NCI-H2196 (cell line): ENCODE measurements around the gene SSC5D.

Source experiments
- DNase-seq: peaks from one replicate; lab custom pipeline; 2025; ENCODE audit not compliant: unreplicated experiment; lab: John Stamatoyannopoulos, UW

SSC5D gene

DNA sequence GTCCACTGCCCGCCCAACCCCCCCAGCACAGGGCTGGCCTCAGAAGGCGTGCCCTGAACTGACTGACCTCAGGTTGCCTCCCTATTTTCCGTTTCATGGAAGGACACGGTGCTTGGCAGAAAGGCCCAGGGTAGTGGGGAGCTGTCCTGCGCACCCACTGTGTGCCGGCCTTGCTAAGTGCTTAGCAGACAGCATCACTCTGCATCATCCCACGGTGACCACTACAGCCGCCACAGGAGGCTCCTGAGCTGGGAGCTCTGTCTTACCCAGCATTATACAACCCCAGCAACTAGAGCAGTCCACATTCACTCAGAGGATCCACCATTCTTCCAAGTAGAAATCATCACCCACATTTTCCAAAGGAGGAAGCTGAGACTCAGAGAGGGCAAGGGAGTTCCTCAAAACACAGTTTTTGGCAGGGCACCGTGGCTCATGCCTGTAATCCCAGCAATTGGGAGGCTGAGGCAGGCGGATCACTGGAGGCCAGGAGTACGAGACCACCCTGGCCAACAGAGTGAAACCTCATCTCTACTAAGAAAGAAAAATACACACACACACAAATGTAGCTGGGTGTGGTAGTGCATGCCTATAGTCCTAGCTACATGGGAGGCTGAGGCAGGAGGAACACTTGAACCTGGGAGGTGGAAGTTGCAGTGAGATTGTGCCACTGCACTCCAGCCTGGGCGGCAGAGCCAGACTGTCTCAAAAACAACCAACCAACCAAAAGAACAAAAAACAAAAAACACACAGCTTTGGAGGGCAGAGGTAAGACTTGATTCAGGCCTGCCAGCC is 47.1 kb downstream of the SSC5D start:
- DNase-seq, result no peak

DNA sequence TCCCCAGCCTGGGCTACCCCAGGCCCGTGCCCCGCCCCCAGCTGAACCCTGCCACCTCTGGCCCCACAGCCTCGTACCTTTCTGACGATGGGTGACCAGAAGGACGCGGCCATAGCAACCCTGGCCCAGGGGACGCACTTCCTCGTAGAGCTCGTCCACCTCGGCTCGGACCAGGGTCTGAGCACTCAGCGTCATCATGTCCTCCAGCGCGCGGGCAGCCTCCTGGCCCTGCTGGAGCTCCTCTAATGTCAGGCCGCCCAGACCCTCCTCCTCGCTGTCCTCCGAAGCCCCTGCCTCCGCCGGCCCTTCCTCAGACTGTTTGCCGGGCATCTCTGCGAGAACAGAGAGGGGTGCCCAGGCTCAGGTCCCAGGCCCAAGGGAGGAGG is 47.7 kb downstream of the SSC5D start:
- DNase-seq, result no peak

DNA sequence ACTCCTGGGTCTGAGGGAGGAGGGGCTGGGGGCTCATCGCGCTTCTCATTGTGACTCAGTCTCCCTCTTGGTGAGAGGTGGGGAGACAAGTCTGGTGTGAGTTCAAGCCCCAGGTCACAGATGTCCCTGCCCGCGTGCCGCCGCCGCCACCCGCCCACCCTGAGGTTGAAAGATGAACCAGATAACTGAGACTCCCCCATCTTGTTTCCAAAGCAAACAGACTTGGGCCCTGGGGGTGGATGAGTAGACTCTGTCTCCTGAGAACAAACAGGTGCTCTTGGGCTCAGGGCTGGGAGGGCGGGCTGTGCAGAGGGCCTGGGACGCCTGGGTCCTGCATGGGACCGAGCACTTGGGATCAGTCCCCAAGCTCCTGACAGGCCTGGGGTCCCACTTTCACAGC is 48.1 kb downstream of the SSC5D start:
- DNase-seq, result no peak

DNA sequence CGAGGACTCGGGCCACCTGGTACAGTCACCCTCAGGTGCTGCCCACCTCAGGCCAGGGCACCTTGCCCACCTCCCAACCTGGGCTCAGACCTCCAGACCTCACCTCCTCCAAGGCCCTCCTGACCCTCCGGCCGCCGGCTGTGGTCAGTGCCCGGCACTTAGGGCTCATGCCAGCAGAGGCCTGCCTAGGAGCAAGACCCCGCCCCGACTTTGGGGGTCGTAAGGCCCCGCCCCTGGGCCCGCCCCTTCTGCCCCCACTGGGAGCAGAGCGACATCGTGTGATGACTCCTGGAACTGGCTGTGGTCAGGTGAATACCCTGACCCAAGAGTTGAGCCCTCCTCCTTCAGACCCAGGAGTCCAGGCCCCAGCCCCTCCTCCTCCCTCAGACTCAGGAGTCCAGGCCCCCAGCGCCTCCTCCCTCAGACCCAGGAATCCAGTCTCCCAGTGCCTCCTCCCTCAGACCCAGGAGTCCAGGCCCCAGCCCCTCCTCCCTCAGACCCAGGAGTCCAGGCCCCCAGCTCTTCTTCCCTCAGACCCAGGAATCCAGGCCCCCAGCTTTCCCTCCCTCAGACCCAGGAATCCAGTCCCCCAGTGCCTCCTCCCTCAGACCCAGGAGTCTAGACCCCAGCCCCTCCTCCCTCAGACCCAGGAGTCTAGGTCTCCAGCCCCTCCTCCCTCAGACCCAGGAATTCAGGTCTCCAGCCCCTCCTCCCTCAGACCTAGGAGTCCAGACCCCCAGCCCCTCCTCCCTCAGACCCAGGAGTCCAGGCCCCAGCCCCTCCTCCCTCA is 48.9 kb downstream of the SSC5D start, which contains the start of gene SBK2:
TSS of gene SBK2 (minus strand) at position 183 of the 790 bp plus-strand sequence. CDS start 839 bp downstream, outside the sequence.
- no peak for DNase-seq

DNA sequence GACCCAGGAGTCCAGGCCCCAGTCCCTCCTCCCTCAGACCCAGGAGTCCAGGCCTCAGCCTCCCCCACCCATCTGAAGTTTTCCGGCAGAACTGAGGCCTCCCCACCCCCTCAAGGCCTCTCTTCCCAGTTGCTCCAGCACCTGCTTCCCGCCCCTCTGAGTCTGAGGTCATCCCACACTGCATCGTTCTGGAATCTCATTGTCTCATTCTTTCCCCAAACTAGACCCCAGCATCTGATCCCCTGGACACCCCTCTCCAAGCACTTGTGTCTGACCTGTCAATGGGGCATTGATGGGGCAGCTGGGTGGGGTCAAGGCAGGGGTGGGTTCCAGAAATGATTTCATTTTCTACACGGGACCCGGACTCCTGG is 49.5 kb downstream of the SSC5D start:
- no peak for DNase-seq

DNA sequence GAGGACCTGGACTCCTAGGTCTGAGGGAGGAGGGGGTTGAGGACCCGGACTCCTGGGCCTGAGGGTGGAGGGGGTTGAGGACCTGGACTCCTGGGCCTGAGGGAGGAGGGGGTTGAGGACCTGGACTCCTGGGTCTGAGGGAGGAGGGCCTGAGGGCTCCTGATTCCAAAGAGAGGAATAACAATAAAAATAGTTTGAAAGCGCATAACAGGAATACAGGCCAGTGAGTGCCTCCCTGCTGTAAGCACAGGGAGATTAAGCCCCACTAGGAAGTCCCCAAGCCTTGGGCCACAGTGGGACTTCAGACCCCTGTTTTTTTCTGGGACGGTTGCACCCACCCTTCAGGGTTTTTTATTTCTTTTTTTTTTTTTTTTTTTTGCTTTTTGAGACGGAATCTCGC is 49.9 kb downstream of the SSC5D start:
- DNase-seq, result no peak

DNA sequence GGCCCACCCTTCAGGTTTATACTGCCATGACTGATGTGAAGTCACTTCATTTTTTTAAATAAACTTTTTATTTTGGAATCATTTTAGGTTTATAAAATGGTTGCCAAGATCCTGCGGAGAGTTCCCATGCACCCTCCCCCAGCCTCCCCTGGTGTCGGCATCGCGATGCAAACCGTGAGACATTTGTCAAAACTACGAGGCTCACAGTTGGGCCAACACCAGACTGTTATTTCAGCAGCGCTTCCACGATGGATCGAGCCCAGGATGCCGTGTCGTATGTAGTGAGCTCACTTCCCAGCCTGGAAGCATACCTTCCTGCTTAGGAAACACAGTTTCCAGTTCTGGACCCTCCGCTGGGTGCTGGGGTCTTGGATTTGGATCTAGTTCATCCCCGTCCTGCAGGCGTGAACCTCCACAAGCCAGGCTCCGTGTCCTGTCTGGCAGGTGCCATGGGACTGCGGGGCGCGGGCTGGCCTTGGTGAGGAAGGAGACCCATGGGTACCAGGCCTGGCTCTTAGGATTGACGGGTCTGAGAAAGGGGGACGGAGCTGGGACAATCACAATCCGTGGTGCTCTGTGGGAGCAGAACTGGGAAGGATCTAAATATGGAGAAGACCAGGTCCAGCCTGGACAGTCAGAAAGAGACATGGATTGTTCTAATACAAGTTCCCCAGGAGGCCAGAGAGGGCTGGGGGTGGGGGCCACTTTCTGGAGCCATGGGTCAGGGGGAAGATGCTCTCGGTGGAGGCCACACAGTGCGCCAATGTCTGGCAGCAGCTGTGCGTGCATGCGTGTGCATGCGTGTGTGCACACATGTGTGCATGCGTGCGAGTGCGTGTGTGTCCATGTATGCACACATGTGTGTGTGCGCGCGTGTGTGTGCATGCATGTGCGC is 51.1 kb downstream of the SSC5D start:
- no peak for DNase-seq

DNA sequence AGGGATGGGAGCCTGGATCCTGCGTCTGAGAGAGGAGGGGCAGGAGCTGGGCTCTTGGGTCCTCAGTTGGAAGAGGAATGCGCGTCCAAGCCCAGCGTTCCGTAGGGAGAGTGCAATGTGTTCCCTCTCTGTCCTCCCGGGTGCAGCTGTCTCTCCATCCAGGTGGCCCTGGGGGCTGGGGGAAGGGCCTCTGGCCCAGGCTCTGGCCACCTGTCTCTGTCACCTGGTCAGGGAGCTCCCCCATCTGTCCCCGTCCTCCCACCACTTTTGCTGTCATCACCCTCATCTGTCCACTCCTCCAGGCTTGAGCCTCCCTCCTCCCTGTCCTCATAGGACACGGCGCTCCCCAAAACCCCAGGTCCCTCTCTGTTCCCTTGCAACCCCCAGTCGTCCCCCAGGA is 52.4 kb downstream of the SSC5D start:
- no peak for DNase-seq

DNA sequence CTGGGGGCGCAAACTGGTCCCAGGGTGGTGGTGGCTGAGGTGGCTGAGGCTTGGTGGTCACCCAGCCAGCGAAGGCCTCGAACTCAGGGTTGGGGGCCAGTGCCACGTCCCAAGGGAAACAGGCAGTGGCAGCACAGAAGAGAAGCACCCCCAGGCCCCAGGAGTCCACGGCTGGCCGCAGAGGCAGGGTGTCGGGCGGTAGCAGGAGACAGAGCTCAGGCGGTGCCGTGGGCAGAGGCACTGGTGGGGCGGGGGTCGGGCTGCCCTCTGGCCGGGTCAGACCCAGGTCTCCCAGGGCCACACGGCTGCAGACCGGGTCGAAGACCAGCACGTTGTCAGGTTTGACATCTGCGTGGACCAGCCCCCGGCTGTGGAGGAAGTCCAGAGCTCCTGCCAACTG is 52.9 kb downstream of the SSC5D start:
- DNase-seq, result no peak

DNA sequence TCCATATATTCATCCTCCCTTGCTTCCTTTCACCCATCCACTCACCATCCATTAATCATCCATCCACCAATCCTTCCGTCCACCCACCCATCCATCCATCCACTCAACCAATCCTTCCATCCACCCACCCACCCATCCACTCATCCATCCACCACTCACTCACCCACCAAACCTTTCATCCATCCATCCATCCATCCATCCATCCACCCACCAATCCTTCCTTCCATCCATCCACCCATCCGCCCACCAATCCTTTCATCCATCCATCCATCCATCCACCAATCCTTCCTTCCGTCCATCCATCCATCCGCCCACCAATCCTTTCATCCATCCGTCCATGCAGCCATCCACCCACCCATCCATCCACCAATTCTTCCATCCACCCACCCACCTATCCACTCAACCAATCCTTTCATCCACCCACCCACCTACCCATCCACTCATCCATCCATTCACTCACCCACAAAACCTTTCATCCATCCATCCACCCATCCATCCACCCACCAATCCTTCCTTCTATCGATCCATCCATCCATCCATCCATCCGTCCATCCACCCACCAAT is 54.1 kb downstream of the SSC5D start:
- no peak for DNase-seq

DNA sequence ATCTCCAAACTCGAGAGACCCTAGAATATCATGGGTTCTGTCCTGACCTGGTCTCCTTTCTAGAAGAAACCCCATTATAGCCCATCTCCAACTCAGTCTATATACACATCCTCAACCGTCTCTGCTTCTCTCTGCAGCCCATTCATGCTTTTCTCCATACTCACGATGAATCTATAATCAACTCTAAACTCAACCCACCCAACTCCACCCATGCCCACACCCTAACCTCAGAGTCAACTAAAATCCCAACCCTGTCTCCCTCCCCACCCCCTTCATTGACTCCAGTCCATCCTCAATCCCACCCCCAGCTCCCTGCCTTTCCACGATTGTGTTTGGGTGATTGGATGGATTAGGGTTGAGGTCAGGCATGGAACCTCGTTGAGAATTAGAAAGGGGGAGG is 55.3 kb downstream of the SSC5D start:
- DNase-seq, result no peak

DNA sequence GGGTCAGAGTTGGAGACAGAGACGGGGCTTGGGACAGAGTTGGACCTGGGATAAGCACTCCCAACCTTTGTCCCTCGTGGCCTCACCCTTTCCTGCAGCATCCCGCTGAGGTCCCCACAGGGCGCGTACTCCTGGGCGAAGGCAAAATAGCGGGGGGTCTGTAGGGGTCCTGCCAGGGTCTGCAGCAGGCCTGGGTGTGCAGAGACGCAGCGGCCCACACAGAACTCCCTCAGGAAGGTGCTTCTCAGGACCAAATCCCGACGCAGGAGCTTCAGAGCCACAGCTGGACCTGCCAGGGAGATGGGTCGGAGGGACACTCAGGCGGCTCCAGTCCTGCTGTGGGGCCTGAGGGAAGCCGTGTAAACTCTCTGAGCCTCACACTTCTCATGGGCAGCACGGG is 55.8 kb downstream of the SSC5D start:
- DNase-seq, result no peak

DNA sequence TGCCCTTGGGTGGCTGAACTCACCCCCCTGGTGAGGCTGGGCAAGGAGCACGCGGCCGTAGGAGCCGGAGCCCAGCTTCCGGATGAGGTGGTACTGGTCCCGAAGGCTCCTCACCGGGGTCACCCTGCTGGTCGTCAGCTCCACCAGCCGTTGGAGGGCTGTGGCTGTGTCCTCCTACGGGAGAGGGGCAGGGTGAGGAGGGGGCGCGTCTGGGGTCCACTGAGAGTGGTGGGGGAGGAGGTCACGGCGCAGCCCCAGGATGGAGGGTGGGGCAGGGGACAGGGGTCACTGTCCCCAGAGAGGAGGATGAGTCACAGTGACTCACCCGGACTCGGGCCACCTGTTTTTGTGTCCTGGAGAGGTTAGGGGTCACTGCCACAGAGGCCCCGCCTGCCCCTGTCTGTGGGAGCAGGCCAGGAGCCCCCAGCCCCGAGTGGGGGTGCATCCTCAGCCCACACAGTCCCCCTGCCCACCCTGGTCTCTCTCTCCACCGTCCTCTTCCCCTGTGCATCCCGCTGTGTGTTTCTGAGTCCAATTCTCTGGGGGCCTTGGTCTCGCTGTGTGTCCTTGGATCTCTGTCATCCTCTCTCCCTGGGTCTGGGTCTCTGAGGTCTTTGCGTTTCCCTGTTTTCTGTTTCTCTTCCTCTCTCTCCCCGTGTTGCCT is 56.7 kb downstream of the SSC5D start:
- no peak for DNase-seq

DNA sequence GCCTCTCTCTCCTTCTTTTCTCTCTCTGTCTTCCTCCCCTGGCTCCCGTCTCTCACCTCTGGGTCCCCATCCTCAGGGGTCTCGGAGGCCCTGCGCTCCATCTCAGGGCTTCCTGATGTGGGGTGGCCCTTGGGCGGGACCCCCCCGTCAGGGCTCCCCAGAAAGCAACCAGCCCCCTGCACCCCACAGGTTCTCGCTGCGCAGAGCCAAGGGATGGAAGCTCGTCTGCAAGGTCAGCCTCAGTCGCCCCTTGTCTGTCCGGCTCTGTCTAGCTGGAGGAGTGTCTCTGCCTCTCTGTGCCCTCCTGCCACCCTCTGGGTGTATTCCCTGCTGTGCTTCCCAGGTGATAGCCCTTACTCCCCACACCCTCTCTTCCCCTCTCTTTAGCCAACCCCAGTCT is 57.2 kb downstream of the SSC5D start, which contains the start of gene SBK3:
TSS of gene SBK3 (minus strand) at position 101 of the 400 bp plus-strand sequence. CDS start at position 101, 0 bp downstream.
- DNase-seq, result no peak

DNA sequence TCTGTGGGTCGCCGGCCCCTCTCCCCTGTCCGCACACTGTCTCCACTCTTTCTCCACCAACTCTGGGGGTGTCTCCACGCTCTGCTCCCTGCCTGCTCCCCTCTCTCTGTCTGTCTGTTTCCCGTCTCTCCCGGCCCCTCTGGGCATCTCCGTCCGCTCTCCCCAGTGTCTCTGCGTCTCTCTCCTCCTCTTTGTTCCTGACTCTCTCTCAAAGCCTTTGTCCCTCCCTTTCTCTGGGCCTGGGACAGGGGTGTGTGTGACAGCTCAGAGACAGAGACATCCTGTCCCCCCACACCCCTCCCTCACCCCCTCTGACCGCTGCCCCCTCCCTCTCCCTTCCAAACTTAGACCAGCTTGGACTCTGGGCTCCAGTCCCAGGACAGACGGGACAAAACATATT is 57.8 kb downstream of the SSC5D start:
- DNase-seq, result no peak

DNA sequence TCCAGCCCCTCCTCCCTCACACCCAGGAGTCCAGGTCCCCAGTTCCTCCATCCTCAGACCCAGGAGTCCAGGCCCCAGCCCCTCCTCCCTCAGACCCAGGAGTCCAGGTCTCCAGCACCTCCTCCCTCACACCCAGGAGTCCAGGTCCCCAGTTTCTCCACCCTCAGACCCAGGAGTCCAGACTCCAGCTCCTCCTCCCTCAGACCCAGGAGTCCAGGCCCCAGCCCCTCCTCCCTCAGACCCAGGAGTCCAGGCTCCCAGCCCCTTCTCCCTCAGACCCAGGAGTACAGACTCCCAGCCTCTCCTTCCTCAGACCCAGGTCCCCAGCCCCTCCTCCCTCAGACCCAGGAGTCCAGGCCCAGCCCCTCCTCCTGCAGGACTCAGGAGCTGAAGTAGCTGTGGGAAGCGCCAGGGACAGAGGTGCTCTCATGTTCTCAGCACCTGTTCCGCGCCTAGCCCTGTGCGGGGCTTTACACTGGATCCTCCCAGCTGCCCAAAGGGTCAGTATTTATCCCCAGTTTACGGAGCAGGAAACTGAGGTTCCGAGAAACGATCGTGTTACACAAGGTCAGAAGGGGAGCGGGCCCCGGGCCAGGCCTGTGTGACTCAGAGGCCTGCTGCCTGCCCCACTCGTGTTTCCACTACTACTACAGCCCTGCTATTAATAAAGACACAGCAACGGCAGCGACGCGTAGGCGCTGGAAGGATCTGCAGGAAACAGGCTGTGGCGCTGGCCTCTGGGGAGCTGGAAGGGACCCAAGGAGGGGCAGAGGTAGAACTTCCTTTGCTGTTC is 58.8 kb downstream of the SSC5D start:
- peak; percentile 19 for DNase-seq

DNA sequence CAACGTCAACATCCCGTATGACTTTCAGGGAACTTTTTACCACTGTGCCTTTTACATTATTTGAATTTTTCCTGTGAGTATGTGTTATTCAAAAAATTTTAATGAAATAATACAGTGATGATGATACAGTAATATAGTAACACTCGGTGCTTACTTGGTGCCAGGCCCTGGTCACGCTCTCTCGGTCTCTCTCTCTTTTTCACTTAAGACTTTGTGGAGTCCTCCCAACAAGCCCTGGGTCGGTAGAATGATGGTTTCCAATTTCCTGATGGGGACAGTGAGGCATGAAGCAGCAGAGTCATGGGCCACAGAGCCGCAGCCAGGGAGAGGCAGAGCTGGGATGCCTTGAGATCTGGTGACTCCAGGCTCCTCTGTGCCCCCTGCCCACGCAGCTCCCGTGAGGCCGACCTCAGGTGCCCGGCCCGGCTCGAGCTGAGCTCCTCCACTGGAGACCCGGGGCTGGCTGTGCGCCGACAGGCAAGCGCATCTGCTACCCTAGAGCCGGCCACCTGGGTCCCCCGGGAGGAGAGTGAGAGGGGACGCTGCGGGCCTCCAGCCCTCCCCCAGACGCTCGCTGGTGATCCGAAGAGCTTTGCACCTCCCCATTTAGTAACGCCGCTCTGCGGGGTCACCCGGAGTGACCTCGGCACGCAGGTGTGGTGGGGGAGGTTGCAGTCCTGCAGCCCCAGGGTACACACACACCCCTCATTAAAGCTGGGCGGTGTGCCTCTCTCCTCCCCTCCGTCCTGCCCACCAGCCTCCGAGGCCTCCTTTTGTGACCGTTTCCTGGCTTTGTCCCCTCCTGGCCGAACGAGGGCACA is 61.5 kb downstream of the SSC5D start:
- no peak for DNase-seq

DNA sequence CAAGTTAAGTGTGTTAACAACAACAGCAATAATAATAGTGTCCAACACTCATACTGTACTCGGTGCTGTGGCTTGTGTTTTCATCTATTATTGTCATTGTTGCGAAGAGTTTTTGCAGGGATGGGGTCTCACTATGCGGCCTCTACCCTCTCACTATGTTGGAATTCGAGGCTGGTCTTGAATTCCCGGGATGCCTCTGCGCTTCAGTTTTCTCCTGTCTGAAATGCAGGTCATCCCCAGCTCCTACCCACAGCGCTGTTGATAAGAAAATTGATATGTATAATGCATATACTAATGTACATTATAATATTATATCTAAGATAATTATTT is 62.0 kb downstream of the SSC5D start:
- no peak for DNase-seq

DNA sequence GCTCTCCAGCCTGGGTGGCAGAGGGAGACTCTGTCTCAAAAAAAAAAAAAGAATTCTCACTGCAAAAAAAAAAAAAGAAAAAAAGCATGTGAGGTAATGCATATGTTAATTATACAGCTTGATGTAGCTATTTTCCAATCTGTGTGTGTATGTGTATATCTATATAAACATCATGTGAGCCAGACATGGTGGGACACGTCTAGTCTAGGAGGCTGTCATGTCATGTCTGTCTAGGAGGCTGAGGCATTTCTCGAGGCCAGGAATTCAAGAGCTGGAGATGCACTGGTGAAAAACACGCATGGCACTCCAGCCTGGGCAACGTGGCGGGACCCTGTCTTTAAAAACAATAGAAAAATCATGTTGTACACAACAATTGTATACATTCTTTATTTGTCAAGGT is 64.0 kb downstream of the SSC5D start:
- no peak for DNase-seq
